NCI-H1436 treated with DMSO at 0.1 percent for 48 hours (cell line): ENCODE measurements around the gene CLASP1.
"Not testable (repeated sequence)": the region's sequence is repeated elsewhere in the genome, so short reads cannot be mapped to it uniquely, and the experiment has no call there.

ENCODE experiments used
- DNase-seq: peaks from one replicate; lab custom pipeline; 2025; lab: John Stamatoyannopoulos, UW

The CLASP1 gene

GRCh38 chr2:121505005-121505404 is 144.3 kb downstream of the CLASP1 start:
- no peak for DNase-seq

- no peak for DNase-seq
Observed at GRCh38 chr2:121504316-121504715, 144.9 kb downstream of the CLASP1 start.

- DNase-seq: no peak
Observed at GRCh38 chr2:121502781-121503180, 146.5 kb downstream of the CLASP1 start.

GRCh38 chr2:121502246-121502645 is 147.0 kb downstream of the CLASP1 start:
- no peak for DNase-seq

GRCh38 chr2:121501554-121501953 is 147.7 kb downstream of the CLASP1 start:
- no peak for DNase-seq

- no peak for DNase-seq
Observed at GRCh38 chr2:121501031-121501430, 148.2 kb downstream of the CLASP1 start.

- no peak for DNase-seq
Observed at GRCh38 chr2:121498731-121499130, 150.5 kb downstream of the CLASP1 start.

- DNase-seq: no peak
Observed at GRCh38 chr2:121492409-121492808, 156.9 kb downstream of the CLASP1 start.

GRCh38 chr2:121491518-121491917 is 157.7 kb downstream of the CLASP1 start:
- DNase-seq: peak; percentile 71

- no peak for DNase-seq
Observed at GRCh38 chr2:121490584-121491133, 158.6 kb downstream of the CLASP1 start.

GRCh38 chr2:121489911-121490583 is 159.2 kb downstream of the CLASP1 start:
- DNase-seq: peak; percentile 55

- peak; percentile 70 for DNase-seq
Observed at GRCh38 chr2:121489284-121489683, 160.0 kb downstream of the CLASP1 start.

- no peak for DNase-seq
Observed at GRCh38 chr2:121486191-121486790, 163.0 kb downstream of the CLASP1 start.

GRCh38 chr2:121485039-121485438 is 164.2 kb downstream of the CLASP1 start:
- no peak for DNase-seq

- DNase-seq: no peak
Observed at GRCh38 chr2:121483846-121484245, 165.4 kb downstream of the CLASP1 start.

- DNase-seq: no peak
Observed at GRCh38 chr2:121483021-121483420, 166.2 kb downstream of the CLASP1 start.

GRCh38 chr2:121480826-121481225 is 168.4 kb downstream of the CLASP1 start:
- no peak for DNase-seq

GRCh38 chr2:121479882-121480522 is 169.3 kb downstream of the CLASP1 start:
- no peak for DNase-seq

GRCh38 chr2:121478996-121479745 is 170.1 kb downstream of the CLASP1 start:
- DNase-seq: no peak

GRCh38 chr2:121478358-121478995 is 170.8 kb downstream of the CLASP1 start:
- not testable (repeated sequence) for DNase-seq

GRCh38 chr2:121476684-121477083 is 172.6 kb downstream of the CLASP1 start:
- no peak for DNase-seq
